ENCODE measurements around the gene CTDSP2. TPM values are rescaled to one million over a fixed set of nuclear protein-coding genes. Genes with fewer than 3 reads are reported as not detected.
"Not testable (repeated sequence)": the region's sequence is repeated elsewhere in the genome, so short reads cannot be mapped to it uniquely, and the experiment has no call there.

CTDSP2 gene
- total RNA-seq, 1 experiment from 2014 or later = 82.7 TPM

GRCh38 chr12:57821015-57821414, 25.5 kb downstream of the CTDSP2 start:
- BruUV-seq (replicated peaks); intact Hi-C loops (cut with micrococcal nuclease); H3K9ac ChIP-seq (ENCODE audit: low read length); H3K27ac ChIP-seq (ENCODE audit: low read depth, low read length); H3K4me2 ChIP-seq (ENCODE audit: low read length); H4K20me1 ChIP-seq (ENCODE audit: insufficient read depth); ATAC-seq; H3K79me2 ChIP-seq (ENCODE audit: insufficient read depth, low read length); H3K4me1 ChIP-seq (ENCODE audit: control insufficient read depth in 1 of 2, insufficient read depth in 2 of 2, low read length in 2 of 2); H3K9me2 ChIP-seq (ENCODE audit: insufficient read depth); H3K9me3 ChIP-seq (ENCODE audit: control insufficient read depth in 1 of 2, insufficient read depth in 1 of 2, low read depth in 1 of 2, low read length in 2 of 2); H3K27me3 ChIP-seq (ENCODE audit: insufficient read depth, low read length); POLR2A ChIA-PET; CTCF ChIA-PET; H2AFZ ChIP-seq (ENCODE audit: low read depth, low read length, poor library complexity, severe bottlenecking); H3K4me3 ChIP-seq (replicated peaks in 1 of 2; ENCODE audit: low read depth in 1 of 2, low read length in 2 of 2); RAD21 ChIA-PET (ENCODE audit: low non-redundant PET in 1 of 2, low total read pairs in 2 of 2, uncharacterized antibody in 2 of 2, unreplicated experiment in 2 of 2); DNase-seq (ENCODE audit: low read depth, low spot score): not testable (repeated sequence)
- peaks cover 9 to 23% of the 10 kb centered on the region in 2 experiments; a peak in 3 of 4 replicates for H3K36me3 ChIP-seq (ENCODE audit: control insufficient read depth in 1 of 2, insufficient read depth in 2 of 2, low read length in 2 of 2)

- H3K79me2 ChIP-seq (ENCODE audit: insufficient read depth, low read length); H3K9ac ChIP-seq (ENCODE audit: low read length); H3K27ac ChIP-seq (ENCODE audit: low read depth, low read length); H3K9me2 ChIP-seq (ENCODE audit: insufficient read depth); H4K20me1 ChIP-seq (ENCODE audit: insufficient read depth); DNase-seq (ENCODE audit: low read depth, low spot score); intact Hi-C loops (cut with micrococcal nuclease); H3K9me3 ChIP-seq (ENCODE audit: control insufficient read depth in 1 of 2, insufficient read depth in 1 of 2, low read depth in 1 of 2, low read length in 2 of 2); BruUV-seq (replicated peaks); CTCF ChIA-PET; RAD21 ChIA-PET (ENCODE audit: low non-redundant PET in 1 of 2, low total read pairs in 2 of 2, uncharacterized antibody in 2 of 2, unreplicated experiment in 2 of 2); H3K27me3 ChIP-seq (ENCODE audit: insufficient read depth, low read length); H3K4me1 ChIP-seq (ENCODE audit: control insufficient read depth in 1 of 2, insufficient read depth in 2 of 2, low read length in 2 of 2); POLR2A ChIA-PET; H2AFZ ChIP-seq (ENCODE audit: low read depth, low read length, poor library complexity, severe bottlenecking); ATAC-seq; H3K4me3 ChIP-seq (replicated peaks in 1 of 2; ENCODE audit: low read depth in 1 of 2, low read length in 2 of 2); H3K4me2 ChIP-seq (ENCODE audit: low read length): not testable (repeated sequence)
- peaks cover 9 to 16% of the 10 kb centered on the region in 2 experiments; a peak in 3 of 4 replicates for H3K36me3 ChIP-seq (ENCODE audit: control insufficient read depth in 1 of 2, insufficient read depth in 2 of 2, low read length in 2 of 2)
These were observed 26.4 kb downstream of the CTDSP2 start for GRCh38 chr12:57820119-57820518.

DNA sequence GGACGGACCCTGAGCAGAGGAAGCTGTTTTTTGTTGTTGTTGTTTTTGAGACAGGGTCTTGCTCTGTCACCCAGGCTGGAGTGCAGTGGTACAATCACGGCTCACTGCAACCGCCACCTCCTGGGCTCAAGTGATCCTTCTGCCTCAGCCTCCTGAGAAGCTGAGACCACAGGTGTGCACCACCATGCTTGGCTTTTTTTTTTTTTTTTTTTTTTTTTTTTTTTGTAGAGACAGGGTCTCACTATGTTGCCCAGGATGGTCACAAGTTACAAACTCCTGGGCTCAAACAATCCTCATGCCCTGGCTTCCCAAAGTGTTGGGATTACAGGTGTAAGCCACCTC, 28.6 kb downstream of the CTDSP2 start:
- H3K27me3 ChIP-seq (ENCODE audit: insufficient read depth, low read length); H2AFZ ChIP-seq (ENCODE audit: low read depth, low read length, poor library complexity, severe bottlenecking); H3K27ac ChIP-seq (ENCODE audit: low read depth, low read length); H3K9me3 ChIP-seq (ENCODE audit: control insufficient read depth in 1 of 2, insufficient read depth in 1 of 2, low read depth in 1 of 2, low read length in 2 of 2); H3K4me3 ChIP-seq (replicated peaks in 1 of 2; ENCODE audit: low read depth in 1 of 2, low read length in 2 of 2); H3K36me3 ChIP-seq (ENCODE audit: control insufficient read depth in 1 of 2, insufficient read depth in 2 of 2, low read length in 2 of 2); ATAC-seq; POLR2A ChIA-PET; H4K20me1 ChIP-seq (ENCODE audit: insufficient read depth); BruUV-seq (replicated peaks); H3K9ac ChIP-seq (ENCODE audit: low read length); intact Hi-C loops (cut with micrococcal nuclease); H3K4me1 ChIP-seq (ENCODE audit: control insufficient read depth in 1 of 2, insufficient read depth in 2 of 2, low read length in 2 of 2); H3K9me2 ChIP-seq (ENCODE audit: insufficient read depth); H3K79me2 ChIP-seq (ENCODE audit: insufficient read depth, low read length); H3K4me2 ChIP-seq (ENCODE audit: low read length); DNase-seq (ENCODE audit: low read depth, low spot score): not testable (repeated sequence)
- CTCF ChIA-PET = interaction anchor here (1.3 to 1.5 kb wide), 2 partner anchors 15 to 61 kb away, joined by 3 to 6 read pairs; no protein-coding TSS in a partner anchor
- RAD21 ChIA-PET (ENCODE audit: low non-redundant PET in 1 of 2, low total read pairs in 2 of 2, uncharacterized antibody in 2 of 2, unreplicated experiment in 2 of 2) = interaction anchor here in 1 of 2 experiments (0.6 kb wide), 1 partner anchor 1070 kb away, joined by 3 read pairs; no protein-coding TSS in a partner anchor

All from HCT116 (cell line).